Measurements from ENCODE around the gene GRAMD1A. TPM values are rescaled to one million over a fixed set of nuclear protein-coding genes. Genes with fewer than 3 reads are reported as not detected.

Gene GRAMD1A
- polyA plus RNA-seq, 1 donor from 2014 or later, result 19.0 TPM

DNA sequence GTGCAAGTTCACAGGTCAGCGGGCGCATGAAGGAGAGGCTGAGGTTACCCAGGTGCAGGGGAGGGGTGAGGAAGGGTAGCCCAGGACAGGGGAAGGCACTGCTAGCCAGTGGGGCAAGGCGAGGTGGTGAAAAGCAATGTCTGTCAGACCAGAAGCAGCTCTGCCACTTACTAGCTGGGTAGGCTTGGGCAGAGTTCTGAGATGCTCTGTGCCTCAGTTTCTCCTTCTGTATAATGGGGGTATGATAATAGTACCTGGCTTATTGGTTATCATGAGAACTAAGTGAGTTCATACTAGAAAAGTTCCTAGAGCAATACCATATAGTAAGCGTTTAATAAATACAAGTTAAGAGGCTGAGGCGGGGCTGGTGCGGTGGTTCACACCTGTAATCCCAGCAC lies 15.8 kb downstream of the GRAMD1A start:
- no peak overlapping the region for H3K4me2 ChIP-seq (ENCODE audit: low read length)
- H3K9ac ChIP-seq (ENCODE audit: low read length), result no peak overlapping the region
- H3K27me3 ChIP-seq (ENCODE audit: insufficient read depth, low read depth, low read length), result no peaks in the 10 kb centered on the region
- no peak overlapping the region for H3K4me3 ChIP-seq (ENCODE audit: low read length)
- H3K79me2 ChIP-seq (replicated peaks; ENCODE audit: insufficient read depth, low read length), result no peaks in the 10 kb centered on the region
- H3K9me3 ChIP-seq (ENCODE audit: low read length), result no peaks in the 10 kb centered on the region
- no peaks in the 10 kb centered on the region for H3K9me2 ChIP-seq (ENCODE audit: insufficient read depth, low read length)
- H3K27ac ChIP-seq (ENCODE audit: low read length), result no peak overlapping the region
- no peaks in the 10 kb centered on the region for H3F3A ChIP-seq (ENCODE audit: insufficient read depth, low read length, poor library complexity, severe bottlenecking)
- no peak overlapping the region for H2AFZ ChIP-seq (ENCODE audit: low read depth, low read length)
- TF ChIP-seq EP300 (conservative IDR thresholded peaks at IDR 0.05; ENCODE audit: poor library complexity, severe bottlenecking) (no peak), SMC3 (conservative IDR thresholded peaks at IDR 0.05; ENCODE audit: poor library complexity) (no peak), EZH2 (IDR thresholded peaks at IDR 0.05; ENCODE audit: borderline replicate concordance, insufficient read depth, low read length, poor library complexity, severe bottlenecking) (no peak), MXI1 (conservative IDR thresholded peaks at IDR 0.05; ENCODE audit: poor library complexity, severe bottlenecking) (no peak)
- H3K36me3 ChIP-seq (ENCODE audit: insufficient read depth, low read length), result no peaks in the 10 kb centered on the region
- no peaks in the 10 kb centered on the region for H4K20me1 ChIP-seq (ENCODE audit: insufficient read depth)

DNA sequence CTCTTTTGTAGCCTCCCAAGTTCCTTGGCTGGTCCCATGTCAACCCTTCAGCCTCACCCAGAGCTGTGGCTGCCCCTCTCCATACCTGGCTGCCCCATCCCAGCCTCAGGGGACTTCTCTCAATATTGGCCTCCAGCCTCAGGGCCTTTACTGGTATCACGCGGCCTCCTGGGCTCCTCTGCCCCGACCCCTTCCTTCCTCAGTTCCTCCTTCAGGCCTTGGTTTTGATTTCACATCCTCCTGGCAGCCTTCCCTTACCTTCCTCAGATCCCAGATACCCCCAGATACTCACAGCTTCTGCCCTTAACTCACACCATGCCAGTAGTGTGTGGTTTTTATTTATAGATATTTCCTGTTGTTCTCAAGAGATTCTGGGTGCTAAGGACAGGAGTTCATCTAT lies 17.4 kb downstream of the GRAMD1A start:
- Histone ChIP-seq H3K9me2 (ENCODE audit: insufficient read depth, low read length) (no peaks in the 10 kb centered on the region), H3F3A (ENCODE audit: insufficient read depth, low read length, poor library complexity, severe bottlenecking) (no peaks in the 10 kb centered on the region), H3K9ac (ENCODE audit: low read length) (no peak overlapping the region), H3K79me2 (replicated peaks; ENCODE audit: insufficient read depth, low read length) (no peaks in the 10 kb centered on the region), H3K36me3 (ENCODE audit: insufficient read depth, low read length) (no peaks in the 10 kb centered on the region), H3K4me3 (ENCODE audit: low read length) (no peak overlapping the region), H3K4me2 (ENCODE audit: low read length) (no peak overlapping the region), H4K20me1 (ENCODE audit: insufficient read depth) (no peaks in the 10 kb centered on the region), H3K9me3 (ENCODE audit: low read length) (no peaks in the 10 kb centered on the region), H3K27me3 (ENCODE audit: insufficient read depth, low read depth, low read length) (no peaks in the 10 kb centered on the region), H2AFZ (ENCODE audit: low read depth, low read length) (no peak overlapping the region), H3K27ac (ENCODE audit: low read length) (no peak overlapping the region)
- no peak for TF ChIP-seq RAD21 (conservative IDR thresholded peaks at IDR 0.05)

- no peaks in the 10 kb centered on the region for H3K79me2 ChIP-seq (replicated peaks; ENCODE audit: insufficient read depth, low read length)
Observed at GRCh38 chr19:35018379-35018778, 18.3 kb downstream of the GRAMD1A start.

More at GRCh38 chr19:35018379-35018778, 18.3 kb downstream of the GRAMD1A start:
- H3K9me3 ChIP-seq (ENCODE audit: low read length), result no peaks in the 10 kb centered on the region
- no peak overlapping the region for H3K27ac ChIP-seq (ENCODE audit: low read length)
- H3K4me2 ChIP-seq (ENCODE audit: low read length), result no peak overlapping the region
- no peak overlapping the region for H3K4me3 ChIP-seq (ENCODE audit: low read length)
- H3K27me3 ChIP-seq (ENCODE audit: insufficient read depth, low read depth, low read length), result no peaks in the 10 kb centered on the region
- no peaks in the 10 kb centered on the region for H3F3A ChIP-seq (ENCODE audit: insufficient read depth, low read length, poor library complexity, severe bottlenecking)
- H3K36me3 ChIP-seq (ENCODE audit: insufficient read depth, low read length), result no peaks in the 10 kb centered on the region
- no peak overlapping the region for H2AFZ ChIP-seq (ENCODE audit: low read depth, low read length)
- no peak overlapping the region for H3K9ac ChIP-seq (ENCODE audit: low read length)
- no peaks in the 10 kb centered on the region for H4K20me1 ChIP-seq (ENCODE audit: insufficient read depth)
- no peaks in the 10 kb centered on the region for H3K9me2 ChIP-seq (ENCODE audit: insufficient read depth, low read length)
- no peak for TF ChIP-seq REST (IDR thresholded peaks at IDR 0.05; ENCODE audit: borderline replicate concordance)
- TF ChIP-seq MXI1 (conservative IDR thresholded peaks at IDR 0.05; ENCODE audit: poor library complexity, severe bottlenecking), result no peak
- no peak for TF ChIP-seq EZH2 (IDR thresholded peaks at IDR 0.05; ENCODE audit: borderline replicate concordance, insufficient read depth, low read length, poor library complexity, severe bottlenecking)
- TF ChIP-seq TAF1 (IDR thresholded peaks at IDR 0.05; ENCODE audit: low read depth), result no peak
- no peak for TF ChIP-seq CTCF (IDR thresholded peaks at IDR 0.05; ENCODE audit: poor library complexity, severe bottlenecking)
- TF ChIP-seq SMC3 (conservative IDR thresholded peaks at IDR 0.05; ENCODE audit: poor library complexity), result no peak
- TF ChIP-seq EP300 (conservative IDR thresholded peaks at IDR 0.05; ENCODE audit: poor library complexity, severe bottlenecking), result no peak
- no peak for TF ChIP-seq POLR2AphosphoS5 (IDR thresholded peaks at IDR 0.05)
- TF ChIP-seq RAD21 (conservative IDR thresholded peaks at IDR 0.05), result no peak

Data from neural cell (in vitro differentiated cells).